Fibroblast of the aortic adventitia (primary cell): ENCODE results near the gene RBM43. TPM values are rescaled to one million over a fixed set of nuclear protein-coding genes. Genes with fewer than 3 reads are reported as not detected.
"Not testable (repeated sequence)": the region's sequence is repeated elsewhere in the genome, so short reads cannot be mapped to it uniquely, and the experiment has no call there.

Experiments
- DNase-seq: peaks from one replicate; pipeline ENCODE4 v3.0.0-alpha.2; 2010; ENCODE audit warnings: low read depth
- H3K4me3 ChIP-seq: 2 replicates; pipeline ENCODE4 v1.5.1; 2011; ENCODE audit warnings: low read depth, mild to moderate bottlenecking, control low read depth, low read length, moderate library complexity
- total RNA-seq: library from RNA; depleted of rRNA; stranded (reverse); fragments of >200 nt; gene quantifications from 2 replicates; pipeline ENCODE4 v1.2.3, GENCODE V29; 2012; ENCODE audit warnings: low replicate concordance
- TF ChIP-seq, protein P1 (sequence below): IDR thresholded peaks from 2 replicates; pipeline ENCODE4 v1.5.1; 2011; ENCODE audit warnings: mild to moderate bottlenecking, low read length, control low read depth, inconsistent platforms; ENCODE audit not compliant: insufficient read depth

The RBM43 gene
- total RNA-seq, 1 donor: 14.3 TPM

- H3K4me3 ChIP-seq: no peak overlapping the region
- DNase-seq: no peak
- TF ChIP-seq, protein P1, sequence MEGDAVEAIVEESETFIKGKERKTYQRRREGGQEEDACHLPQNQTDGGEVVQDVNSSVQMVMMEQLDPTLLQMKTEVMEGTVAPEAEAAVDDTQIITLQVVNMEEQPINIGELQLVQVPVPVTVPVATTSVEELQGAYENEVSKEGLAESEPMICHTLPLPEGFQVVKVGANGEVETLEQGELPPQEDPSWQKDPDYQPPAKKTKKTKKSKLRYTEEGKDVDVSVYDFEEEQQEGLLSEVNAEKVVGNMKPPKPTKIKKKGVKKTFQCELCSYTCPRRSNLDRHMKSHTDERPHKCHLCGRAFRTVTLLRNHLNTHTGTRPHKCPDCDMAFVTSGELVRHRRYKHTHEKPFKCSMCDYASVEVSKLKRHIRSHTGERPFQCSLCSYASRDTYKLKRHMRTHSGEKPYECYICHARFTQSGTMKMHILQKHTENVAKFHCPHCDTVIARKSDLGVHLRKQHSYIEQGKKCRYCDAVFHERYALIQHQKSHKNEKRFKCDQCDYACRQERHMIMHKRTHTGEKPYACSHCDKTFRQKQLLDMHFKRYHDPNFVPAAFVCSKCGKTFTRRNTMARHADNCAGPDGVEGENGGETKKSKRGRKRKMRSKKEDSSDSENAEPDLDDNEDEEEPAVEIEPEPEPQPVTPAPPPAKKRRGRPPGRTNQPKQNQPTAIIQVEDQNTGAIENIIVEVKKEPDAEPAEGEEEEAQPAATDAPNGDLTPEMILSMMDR: no peak
Observed at GRCh38 chr2:151297882-151298281, 36.2 kb upstream of the RBM43 start.

GRCh38 chr2:151295926-151296325 is 34.3 kb upstream of the RBM43 start:
- not testable (repeated sequence) for H3K4me3 ChIP-seq, DNase-seq

GRCh38 chr2:151292546-151292945 is 30.9 kb upstream of the RBM43 start:
- no peak for DNase-seq
- no peak overlapping the region for H3K4me3 ChIP-seq
- TF ChIP-seq, protein P1: no peak

DNA sequence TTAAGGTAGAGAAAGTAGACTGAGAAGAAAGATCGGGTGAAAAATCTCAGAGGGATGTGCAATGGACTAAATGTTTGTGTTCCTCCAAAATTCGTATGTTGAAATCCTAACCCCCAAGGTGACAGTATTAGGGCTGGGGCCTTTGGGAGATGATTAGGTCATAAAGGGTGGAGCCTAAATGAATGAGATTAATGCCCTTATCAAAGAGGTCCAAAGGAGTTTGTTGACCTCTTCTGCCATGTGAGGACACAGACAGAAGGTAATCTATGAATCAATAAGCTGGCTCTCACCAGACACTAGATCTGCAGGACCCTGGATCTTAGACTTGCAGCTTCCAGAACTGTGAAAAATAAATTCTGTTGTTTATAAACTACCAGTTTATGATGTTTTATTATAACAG is 30.5 kb upstream of the RBM43 start:
- H3K4me3 ChIP-seq: no peak overlapping the region
- DNase-seq: no peak
- TF ChIP-seq, protein P1: no peak

DNA sequence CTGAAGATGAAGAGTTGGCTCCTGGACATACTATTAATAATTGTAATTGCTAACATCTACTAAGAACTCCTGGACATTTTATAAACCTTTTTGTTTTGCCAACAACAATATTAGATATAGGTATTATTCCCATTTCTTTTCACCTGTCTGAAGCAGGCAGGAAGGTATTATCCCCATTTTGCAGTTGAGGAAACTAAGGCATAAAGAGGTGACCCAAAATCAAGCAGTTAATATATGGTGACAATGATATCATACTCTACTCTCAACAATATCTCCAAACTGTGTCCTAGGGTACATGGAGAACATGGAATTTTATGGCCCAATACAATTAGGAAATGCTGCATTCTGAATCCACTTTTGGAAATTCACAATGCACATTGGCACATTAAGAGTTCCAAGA is 29.6 kb upstream of the RBM43 start:
- TF ChIP-seq, protein P1: no peak
- H3K4me3 ChIP-seq: no peak overlapping the region
- DNase-seq: no peak

- peak overlapping the region; percentile 72 for H3K4me3 ChIP-seq
- TF ChIP-seq, protein P1: no peak
- no peak for DNase-seq
Observed at GRCh38 chr2:151289972-151290866, 28.6 kb upstream of the RBM43 start.

GRCh38 chr2:151287513-151288250 is 26.0 kb upstream of the RBM43 start:
- no peak overlapping the region for H3K4me3 ChIP-seq
- DNase-seq: no peak
- TF ChIP-seq, protein P1: no peak
